NOMO-1 treated with DMSO at 0.1 percent for 48 hours (cell line): ENCODE results near the gene NCAPD3.
"Not testable (repeated sequence)": the region's sequence is repeated elsewhere in the genome, so short reads cannot be mapped to it uniquely, and the experiment has no call there.

ENCODE experiments used
- DNase-seq: peaks from one replicate; lab custom pipeline; 2025; ENCODE audit not compliant: unreplicated experiment; lab: John Stamatoyannopoulos, UW

NCAPD3 gene, protein sequence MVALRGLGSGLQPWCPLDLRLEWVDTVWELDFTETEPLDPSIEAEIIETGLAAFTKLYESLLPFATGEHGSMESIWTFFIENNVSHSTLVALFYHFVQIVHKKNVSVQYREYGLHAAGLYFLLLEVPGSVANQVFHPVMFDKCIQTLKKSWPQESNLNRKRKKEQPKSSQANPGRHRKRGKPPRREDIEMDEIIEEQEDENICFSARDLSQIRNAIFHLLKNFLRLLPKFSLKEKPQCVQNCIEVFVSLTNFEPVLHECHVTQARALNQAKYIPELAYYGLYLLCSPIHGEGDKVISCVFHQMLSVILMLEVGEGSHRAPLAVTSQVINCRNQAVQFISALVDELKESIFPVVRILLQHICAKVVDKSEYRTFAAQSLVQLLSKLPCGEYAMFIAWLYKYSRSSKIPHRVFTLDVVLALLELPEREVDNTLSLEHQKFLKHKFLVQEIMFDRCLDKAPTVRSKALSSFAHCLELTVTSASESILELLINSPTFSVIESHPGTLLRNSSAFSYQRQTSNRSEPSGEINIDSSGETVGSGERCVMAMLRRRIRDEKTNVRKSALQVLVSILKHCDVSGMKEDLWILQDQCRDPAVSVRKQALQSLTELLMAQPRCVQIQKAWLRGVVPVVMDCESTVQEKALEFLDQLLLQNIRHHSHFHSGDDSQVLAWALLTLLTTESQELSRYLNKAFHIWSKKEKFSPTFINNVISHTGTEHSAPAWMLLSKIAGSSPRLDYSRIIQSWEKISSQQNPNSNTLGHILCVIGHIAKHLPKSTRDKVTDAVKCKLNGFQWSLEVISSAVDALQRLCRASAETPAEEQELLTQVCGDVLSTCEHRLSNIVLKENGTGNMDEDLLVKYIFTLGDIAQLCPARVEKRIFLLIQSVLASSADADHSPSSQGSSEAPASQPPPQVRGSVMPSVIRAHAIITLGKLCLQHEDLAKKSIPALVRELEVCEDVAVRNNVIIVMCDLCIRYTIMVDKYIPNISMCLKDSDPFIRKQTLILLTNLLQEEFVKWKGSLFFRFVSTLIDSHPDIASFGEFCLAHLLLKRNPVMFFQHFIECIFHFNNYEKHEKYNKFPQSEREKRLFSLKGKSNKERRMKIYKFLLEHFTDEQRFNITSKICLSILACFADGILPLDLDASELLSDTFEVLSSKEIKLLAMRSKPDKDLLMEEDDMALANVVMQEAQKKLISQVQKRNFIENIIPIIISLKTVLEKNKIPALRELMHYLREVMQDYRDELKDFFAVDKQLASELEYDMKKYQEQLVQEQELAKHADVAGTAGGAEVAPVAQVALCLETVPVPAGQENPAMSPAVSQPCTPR (N-terminal part only)

DNA sequence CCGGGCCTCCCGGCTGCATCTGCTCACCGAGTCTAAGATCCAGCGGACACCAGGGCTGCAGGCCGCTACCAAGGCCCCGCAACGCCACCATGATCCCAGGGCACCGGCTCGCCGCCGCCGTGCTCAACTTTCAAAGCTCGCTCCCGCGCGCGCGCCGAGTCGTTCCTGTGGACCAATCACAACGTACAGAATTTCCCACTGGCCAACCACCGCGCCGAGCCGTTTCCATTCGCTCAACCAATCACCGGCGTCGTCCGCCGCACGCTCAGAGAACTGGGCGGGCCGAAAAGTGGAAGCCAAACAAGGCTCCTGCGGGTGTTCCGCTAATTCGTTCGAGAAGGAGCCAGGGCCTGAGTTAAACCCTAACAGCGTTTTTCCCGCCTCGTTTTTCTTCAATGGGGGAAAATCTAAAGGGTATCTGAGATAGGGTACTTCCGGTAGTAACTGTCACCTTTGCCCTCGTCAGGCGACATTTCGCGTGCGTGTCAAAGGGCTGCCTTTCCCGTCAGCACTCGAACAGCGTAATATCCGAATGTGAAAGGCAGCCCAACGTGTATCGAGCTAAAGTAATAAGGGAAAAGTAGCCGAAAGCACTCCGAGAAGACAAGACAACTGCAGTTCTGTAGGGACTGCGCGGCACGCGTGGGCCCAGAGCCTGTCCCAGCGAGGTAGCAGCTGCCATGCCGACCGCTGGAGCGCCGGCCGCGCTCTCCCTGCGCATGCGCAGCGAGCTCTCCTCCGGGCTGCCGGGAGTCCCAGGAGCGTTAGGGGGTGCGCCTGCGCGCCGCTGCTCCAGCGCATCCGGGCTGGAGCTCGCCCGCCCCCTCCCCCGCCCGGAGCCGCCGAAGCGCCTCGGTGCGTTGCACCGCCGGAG lies at the start of gene NCAPD3, which contains the start of gene VPS26B:
Gene NCAPD3 (minus strand): TSS at position 132 of the 874 bp plus-strand sequence. CDS start 41 bp downstream, at position 91.
Gene VPS26B (plus strand): TSS at position 836 of the 874 bp plus-strand sequence. CDS start 452 bp downstream, outside the sequence.
- peak; percentile 95 for DNase-seq

DNA sequence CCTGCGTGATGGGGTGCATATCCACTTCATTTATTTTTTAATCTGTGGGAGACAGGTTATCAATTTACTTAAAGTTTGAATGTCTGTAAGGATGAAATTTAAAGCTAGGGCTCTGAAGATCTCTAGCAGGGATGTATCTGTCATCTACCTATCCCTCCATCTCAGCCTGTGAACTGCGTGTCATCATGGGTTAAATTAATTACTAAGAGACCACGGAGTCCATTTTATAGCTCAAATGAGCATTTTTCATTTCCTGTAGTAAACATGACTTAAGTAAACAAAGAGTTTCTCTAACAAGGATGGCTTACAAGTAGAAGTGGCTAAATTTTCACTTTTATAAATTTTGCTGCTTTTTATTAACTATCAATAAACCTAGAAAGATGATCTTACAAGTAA lies 49.5 kb upstream of the NCAPD3 start:
- DNase-seq = no peak

DNA sequence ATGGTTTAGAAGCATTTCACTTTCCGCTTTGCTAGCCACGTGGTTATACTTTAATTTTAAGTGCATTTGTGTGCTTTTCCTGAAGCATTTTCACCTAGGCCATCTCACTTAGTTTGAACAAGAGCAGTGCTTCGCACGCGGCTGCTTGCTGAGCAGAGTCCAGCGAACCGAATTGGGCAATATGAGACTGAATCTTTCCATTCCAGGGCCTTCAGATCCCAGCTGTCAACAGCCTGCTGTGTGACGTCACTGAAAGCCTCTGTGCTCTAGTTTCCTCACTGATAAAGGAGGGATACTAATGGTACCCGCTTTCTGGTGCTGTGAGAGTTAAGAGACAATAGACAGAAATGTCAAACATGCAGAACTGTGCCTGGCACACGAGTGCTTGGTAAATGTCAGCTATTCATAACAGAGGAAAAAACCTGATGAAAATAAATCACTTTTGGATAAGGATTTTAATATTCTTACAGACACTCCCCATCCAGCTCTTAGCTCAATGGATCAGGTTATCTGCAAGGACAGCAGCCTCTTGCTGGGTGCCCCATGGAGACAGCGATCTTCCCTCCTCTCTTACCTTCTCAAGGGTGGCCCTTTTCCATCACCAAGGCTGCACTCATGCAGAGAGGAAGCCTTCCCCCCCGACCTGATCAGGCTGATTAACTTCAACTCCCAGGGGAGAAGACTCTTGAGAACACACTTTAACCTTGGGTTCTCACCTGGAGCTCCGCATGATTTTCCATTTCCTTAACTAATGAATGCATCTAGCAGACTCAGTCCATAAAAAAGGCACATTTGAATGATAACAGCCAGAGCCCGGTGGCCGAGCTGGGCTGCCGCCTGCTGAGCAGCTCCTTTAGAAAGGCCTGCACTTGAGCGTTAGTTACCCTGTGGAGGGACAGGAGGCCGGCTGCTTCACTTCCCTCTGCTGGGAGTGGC lies 48.9 kb upstream of the NCAPD3 start:
- DNase-seq = no peak

DNA sequence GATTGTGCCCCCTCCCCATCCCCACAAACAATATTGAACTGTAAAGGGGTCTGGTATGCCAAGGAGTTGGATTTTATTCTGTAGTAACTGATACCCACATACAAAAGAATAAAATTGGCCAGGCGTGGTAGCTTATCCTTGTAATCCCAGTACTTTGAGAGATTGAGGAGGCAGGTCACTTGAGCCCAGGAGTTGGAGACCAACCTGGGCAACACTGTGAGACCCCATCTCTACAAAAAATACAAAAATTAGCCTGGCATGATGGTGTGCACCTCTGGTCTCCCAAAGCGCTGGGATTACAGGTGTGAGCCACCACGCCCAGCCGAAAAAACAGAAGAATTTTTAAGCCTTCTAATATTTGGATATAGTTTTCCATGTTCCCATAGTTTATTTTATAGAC lies 48.2 kb upstream of the NCAPD3 start:
- no peak for DNase-seq

DNA sequence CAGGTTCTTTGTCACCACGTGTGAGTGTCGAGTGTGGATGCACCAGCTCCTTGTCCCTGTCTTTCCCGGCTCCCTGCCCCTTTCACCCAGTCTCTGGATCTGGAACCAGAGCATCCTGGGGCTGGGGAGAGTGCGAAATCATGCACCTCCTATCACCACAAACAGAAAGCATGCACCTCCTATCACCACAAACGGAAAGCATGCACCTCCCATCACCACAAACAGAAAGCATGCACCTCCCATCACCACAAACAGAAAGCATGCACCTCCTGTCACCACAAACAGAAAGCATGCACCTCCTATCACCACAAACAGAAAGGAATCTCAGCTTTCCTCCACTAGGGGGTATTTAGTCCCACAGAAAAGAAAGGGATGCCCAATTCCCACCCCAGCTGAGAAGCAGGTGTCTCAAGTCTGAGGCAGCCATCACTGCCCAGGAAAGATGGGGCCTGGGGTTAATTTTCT lies 46.5 kb upstream of the NCAPD3 start:
- no peak for DNase-seq

DNA sequence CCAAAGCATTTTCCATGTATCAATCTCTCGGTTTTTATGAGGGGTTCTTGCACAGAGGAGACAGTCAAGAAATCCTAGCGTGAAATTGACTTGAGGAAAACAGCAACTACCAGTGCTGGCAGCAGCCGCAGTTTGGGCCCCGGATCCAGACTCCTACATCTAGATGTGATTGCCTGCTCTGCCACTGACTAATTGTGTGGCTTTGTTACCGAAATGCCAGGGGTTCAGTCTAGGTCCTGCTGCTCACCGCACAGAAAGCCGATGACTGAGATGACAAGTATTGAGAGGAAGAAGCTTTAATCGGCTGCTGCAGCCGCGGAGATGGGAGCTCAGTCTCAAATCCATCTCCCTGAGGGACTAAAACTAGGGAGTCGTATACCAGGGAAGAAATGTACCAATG lies 44.2 kb upstream of the NCAPD3 start:
- no peak for DNase-seq

DNA sequence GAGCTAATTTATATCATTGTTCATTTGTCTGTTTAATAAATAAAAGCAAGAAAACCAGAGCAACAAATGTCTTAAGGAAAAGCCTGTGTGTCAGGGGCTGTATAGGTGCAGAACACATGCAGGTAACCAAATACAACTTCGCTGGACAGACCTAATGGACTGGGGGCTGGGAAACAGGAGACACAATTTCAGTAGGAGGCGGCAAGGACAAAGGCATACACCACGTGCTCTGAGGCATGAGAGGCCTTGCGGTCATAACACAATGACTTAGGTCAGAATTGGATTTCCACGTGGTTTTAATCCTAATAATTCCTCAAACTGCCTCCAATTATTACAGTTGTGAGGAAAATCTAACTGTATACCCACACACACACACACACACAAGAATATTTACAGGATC lies 43.7 kb upstream of the NCAPD3 start:
- DNase-seq = no peak

DNA sequence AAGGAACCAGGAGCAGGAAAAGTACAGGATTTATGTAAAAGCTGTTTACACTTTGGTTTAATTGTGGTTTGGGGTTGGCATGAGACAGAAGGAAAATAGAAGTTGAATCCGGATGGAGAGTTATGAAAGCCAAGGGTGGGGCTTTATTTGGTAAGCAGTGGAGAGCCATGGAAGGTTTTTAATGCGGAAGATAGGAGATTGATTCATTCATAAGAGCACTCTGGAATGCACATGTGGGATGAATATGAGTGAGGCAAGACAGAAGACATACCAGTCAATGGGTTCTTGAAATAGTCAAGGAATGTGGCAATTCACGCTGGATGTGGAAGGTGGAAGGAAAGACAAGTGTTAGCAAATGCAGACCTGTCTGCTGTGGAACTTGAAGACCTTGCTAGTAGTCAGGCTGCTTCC lies 43.1 kb upstream of the NCAPD3 start:
- peak; percentile 81 for DNase-seq

DNA sequence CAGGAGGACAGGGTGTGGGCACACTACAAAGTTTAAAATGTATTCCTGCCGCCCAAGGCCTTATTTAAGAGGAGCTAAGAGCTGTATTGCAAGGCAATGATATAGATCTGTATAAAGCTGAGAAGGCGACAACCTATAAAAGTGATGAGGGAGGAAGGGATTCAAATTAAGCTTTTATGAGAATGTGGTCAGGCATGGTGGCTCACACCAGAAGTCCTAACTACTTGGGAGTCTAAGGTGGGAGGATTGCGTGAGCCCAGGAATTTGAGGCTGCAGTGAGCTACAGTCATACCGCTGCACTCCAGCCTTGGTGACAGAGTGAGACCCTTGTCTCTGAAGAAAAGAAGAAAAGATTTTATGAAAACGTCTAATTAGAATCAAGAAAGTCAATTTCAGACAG lies 42.7 kb upstream of the NCAPD3 start:
- peak; percentile 44 for DNase-seq

DNA sequence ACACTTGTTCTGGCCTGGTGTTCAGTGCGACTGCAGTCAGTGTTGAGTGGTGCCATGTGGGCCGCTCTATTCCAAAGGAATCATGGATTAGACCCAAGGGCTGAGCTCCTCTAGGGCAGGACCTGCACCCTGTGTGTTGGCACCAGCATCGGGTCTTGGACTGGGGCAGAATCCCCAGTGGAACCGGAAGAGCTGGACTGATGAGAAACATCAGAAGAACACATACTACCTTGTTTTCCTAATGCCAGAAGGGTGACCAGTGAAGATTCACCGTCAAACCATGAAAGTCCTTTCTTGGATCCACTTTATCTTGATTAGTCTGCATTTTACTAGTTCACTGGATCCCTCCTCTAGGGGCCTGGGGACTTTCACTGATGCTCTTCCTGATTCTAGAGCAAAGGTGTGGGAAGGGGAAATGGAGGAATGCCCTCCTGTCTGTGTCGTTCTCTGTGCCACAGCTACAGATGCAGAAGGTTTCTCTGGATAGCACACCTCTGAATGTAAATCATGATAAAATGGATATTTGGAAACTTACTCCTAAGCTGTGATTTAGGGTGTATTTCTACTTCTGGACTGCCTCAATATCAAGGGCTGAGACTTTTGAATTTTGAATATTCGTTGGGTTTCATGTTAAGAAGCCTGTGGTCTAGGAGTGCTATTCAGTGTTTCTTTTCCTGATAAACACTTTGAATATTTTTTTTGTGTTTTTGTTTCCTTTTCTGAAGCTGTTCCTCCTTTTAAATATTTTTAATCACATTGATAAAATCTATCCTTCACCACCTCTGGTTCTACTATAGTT lies 41.4 kb upstream of the NCAPD3 start:
- DNase-seq = no peak

DNA sequence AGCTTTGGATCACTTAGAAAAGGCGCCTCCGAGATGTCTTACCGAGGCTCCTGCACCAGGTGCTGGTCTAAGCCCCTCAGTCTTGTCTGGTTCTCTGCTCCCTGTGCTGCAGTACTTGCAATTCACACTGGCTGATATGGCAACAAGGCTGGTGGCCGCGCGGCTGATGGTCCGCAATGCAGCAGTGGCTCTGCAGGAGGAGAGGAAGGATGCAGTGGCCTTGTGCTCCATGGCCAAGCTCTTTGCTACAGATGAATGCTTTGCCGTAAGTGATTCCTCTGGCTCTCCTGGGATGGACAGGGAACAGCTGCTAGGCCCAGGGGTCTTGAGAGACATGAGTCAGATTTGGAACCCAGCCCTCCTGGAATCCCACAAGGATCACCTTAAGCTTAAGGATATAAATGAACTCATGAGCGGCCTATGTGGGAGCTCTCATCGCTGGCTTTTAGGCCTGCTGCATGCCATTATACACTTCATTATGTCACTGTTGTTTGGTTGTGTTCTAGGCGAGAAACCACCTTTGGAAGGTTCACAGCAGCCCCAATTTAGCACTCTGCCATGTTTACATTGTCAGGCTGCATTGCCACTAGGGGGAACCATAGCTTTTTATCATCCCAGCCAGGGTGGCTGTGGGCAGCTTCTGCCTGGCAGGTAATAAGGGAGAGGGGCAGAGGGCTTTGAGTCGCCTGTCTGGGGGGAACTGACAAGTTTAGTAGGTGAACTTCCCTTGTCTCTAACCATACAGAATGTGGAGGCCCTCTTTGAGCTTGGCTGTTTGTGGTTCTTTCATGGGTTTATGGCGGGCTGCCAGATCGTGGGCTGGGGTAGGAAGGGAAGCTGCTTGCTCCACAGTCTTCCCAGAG lies 38.1 kb upstream of the NCAPD3 start:
- no peak for DNase-seq

DNA sequence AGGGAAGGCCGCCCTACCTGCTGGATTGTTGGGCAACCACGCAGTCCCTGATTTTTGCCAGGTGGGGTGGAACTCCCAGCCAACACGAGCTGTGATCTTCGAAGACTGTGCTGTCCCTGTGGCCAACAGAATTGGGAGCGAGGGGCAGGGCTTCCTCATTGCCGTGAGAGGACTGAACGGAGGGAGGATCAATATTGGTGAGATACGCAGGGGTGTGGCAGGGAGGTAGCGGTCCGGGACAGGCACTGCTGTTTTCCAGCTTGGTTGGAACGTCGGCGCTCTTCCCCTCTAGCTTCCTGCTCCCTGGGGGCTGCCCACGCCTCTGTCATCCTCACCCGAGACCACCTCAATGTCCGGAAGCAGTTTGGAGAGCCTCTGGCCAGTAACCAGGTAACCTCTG lies 37.2 kb upstream of the NCAPD3 start:
- DNase-seq = no peak

DNA sequence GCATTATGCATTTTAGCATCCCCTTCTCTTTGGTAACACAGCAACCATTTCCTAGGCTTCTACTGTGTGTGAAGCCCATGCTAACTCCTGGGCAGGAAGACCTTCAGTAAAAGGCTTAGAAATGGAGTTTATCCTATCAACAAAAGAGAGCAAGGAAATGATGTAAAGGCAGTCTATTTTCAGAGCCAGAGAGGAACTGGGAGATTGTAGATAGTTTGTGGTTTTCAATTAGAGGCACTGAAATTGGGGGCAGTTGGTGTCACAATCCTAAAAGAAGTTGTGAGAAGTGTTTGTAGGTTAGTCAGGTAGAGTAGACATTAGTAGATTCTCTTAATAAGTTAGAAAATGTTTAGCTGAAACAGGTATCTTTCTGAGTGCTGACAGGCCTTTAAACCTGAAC lies 36.7 kb upstream of the NCAPD3 start:
- peak; percentile 96 for DNase-seq

DNA sequence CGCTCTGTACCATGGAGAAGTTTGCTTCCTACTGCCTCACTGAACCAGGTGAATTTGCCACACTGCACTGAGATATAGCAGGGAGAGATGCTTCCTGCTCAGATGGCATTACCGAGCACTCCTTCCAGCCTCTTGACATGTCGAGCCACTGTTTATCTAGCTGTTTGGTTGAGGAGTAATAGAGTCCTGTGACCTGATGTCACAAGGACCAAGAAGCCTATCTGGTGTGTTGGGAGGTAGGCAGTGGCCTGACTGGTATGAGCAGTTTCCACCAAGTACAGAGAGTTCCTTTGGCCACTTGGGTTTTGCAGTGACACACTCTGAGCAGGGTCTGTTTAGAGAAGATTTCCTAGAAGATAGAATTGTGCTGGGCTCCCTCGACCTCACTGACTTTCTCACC lies 34.8 kb upstream of the NCAPD3 start:
- DNase-seq = no peak

DNA sequence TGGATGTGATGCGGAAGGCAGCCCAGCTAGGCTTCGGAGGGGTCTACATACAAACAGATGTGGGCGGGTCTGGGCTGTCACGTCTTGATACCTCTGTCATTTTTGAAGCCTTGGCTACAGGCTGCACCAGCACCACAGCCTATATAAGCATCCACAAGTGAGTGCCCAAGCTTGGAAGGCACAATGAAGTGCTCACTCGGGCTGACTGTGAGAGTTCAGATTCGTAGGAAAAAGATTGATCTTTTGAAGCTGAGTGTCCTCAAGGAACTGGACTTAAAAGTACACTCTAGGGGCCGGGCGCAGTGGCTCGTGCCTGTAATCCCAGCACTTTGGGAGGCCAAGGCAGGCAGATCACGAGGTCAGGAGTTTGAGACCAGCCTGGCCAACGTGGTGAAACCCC lies 33.3 kb upstream of the NCAPD3 start:
- DNase-seq = no peak

DNA sequence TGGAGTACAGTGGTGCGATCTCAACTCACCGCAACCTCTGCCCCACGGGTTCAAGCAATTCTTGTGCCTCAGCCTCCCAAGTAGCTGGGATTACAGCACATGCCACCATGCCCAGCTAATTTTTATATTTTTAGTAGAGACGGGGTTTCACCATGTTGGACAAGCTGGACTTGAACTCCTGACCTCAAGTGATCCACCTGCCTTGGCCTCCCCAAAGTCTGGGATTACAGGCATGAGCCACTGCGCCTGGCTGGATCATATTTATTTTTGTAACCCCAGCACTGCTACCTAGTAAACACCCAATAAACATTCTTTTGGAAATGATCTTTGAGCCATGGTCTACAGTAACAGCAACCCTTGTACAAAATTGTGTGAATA lies 31.4 kb upstream of the NCAPD3 start:
- DNase-seq = not testable (repeated sequence)
